Tibial nerve (tissue), 4 donors: ENCODE results near the gene GRAMD4.

ENCODE experiments used
- CTCF ChIP-seq, 5 experiments: fragments of 200-600 bp in 3 of 5; fragments of 450-650 bp in 2 of 5; sonication (generic) in 3 of 5; IDR thresholded peaks; one replicate each; pipeline ENCODE4 v1.5.1; 2016 to 2019; ENCODE audit warnings: antibody characterized with exemption in 5 of 5, mild to moderate bottlenecking in 3 of 5, moderate library complexity in 2 of 5
- EP300 ChIP-seq, 2 donors: sonication (generic); formaldehyde crosslinking; IDR thresholded peaks; one replicate each; pipeline ENCODE4 v1.6.1; 2017; ENCODE audit warnings: antibody characterized with exemption in 2 of 2, mild to moderate bottlenecking in 1 of 2
- POLR2A ChIP-seq, 2 donors: fragments of 450-650 bp; IDR thresholded peaks; one replicate each; pipeline ENCODE4 v1.6.1; 2017; ENCODE audit warnings: antibody characterized with exemption in 2 of 2, mild to moderate bottlenecking in 2 of 2, moderate library complexity in 2 of 2

GRCh38 chr22:46600273-46600796, 19.9 kb upstream of the GRAMD4 start:
- TF ChIP-seq POLR2A (IDR thresholded peaks at IDR 0.05), result no peak
- TF ChIP-seq EP300 (IDR thresholded peaks at IDR 0.05), result no peak
- TF ChIP-seq CTCF (IDR thresholded peaks at IDR 0.05), result no peak
